Activated CD4-positive, alpha-beta T cell treated with anti-CD3 and anti-CD28 coated beads, Interleukin-2, Interleukin-4, amounts not matched to agents 100 ng/mL and 50 ng/mL, durations not matched to agents 16 hours and 8 hours (primary cell): Measurements from ENCODE around the gene CCDC86.

Experiments used
- DNase-seq: peaks from one replicate; pipeline ENCODE4 v3.0.0-alpha.2; 2020; ENCODE audit warnings: low spot score

Gene CCDC86

DNA sequence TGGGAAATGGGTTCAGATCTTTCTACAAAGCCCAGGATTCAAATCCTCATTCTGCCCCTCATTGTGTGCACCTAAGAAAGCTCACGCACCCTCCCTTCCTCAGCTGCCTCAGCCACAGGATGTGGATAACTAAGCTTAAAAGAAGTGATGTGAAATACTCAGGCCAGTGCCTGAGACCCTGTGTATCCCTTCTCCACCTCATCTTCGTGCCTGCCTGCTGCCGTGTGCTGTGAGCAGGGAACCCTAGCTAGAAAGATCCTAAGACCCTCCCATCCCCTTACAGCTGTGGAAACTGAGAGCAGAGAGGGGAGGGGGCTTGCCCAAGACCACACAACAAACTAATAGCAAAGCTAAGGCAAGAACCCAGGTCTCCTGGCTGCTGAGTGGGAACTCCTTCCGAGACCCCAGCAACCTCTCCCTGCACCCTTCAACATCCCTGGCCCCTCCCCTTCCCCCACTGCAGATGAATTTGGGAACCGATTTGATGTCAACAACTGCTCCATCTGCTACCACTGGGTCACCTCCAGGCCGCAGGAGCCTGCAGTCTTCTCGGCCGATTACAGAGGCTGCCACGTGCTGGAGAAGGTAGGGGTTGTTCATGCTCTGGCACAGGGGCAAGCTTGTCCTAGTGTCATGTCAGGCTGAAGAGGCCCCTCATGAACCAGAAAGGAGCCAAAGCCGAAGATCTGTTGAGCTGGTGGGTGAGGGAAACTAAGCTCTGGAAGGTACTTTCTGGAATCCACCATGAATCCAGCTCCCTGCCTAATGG, 27.0 kb downstream of the CCDC86 start:
- no peak for DNase-seq

GRCh38 chr11:60869451-60869825, 27.5 kb downstream of the CCDC86 start:
- no peak for DNase-seq

DNA sequence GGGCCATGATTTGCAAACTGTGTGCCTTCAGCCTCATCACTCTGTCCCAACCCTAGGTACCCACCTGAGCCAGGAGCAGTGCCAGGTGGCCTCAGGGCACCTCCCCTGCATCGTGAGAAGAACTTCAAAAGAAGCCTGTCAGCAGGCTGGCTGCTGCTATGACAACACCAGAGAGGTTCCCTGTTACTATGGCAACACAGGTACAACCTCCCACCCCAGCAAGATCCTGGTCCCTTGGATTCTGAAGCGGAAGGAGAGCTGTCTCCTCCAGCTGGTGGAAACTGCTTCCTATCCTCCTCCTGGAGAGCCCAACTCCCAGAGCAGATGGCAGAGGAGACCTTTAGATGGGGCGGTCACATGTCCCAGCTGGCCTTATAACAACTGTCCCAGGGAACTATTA, 28.4 kb downstream of the CCDC86 start:
- DNase-seq: no peak

DNA sequence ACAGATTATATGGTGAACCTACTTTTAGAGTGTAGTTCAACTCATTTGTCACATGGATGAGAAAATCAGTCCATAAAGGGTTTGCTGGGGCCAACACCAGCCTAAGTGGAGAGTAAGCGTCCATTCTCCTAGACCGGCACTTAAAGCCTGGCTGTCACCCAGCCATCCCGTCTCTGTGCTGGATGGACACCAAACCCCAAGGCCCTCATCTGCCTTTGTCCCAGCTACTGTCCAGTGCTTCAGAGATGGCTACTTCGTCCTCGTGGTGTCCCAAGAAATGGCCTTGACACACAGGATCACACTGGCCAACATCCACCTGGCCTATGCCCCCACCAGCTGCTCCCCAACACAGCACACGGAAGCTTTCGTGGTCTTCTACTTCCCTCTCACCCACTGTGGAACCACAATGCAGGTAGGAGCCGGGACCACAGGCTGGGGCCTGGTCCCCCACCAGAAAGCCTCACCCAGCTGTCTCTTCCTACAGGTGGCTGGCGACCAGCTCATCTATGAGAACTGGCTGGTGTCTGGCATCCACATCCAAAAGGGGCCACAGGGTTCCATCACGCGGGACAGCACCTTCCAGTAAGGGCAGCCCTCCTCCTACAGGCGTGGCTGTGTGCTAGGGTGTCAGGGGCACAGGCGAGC, 28.9 kb downstream of the CCDC86 start:
- no peak for DNase-seq

GRCh38 chr11:60871378-60872061, 29.6 kb downstream of the CCDC86 start:
- DNase-seq: no peak

- DNase-seq: no peak
Measured at GRCh38 chr11:60872124-60872960, 30.4 kb downstream of the CCDC86 start.

GRCh38 chr11:60872961-60873524, 31.1 kb downstream of the CCDC86 start:
- DNase-seq: no peak

DNA sequence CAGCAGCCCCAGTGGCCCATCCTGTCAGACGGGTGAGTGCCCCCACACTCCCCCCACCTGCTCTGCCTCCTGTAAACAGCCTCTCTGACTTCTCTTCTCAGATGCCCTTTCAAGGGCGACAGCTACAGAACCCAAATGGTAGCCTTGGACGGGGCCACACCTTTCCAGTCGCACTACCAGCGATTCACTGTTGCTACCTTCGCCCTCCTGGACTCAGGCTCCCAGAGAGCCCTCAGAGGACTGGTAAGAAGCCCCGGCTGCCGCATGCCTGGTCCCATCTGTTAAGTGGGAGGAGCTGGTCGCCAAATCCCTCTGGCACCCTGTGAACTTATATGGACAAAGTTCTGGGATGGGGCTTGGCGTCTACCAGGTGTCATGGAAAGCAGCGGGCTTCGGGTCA, 31.6 kb downstream of the CCDC86 start:
- no peak for DNase-seq

GRCh38 chr11:60874421-60875365, 32.8 kb downstream of the CCDC86 start:
- DNase-seq: no peak

GRCh38 chr11:60875366-60876167, 33.7 kb downstream of the CCDC86 start:
- no peak for DNase-seq

- no peak for DNase-seq
Measured at GRCh38 chr11:60876168-60876485, 34.2 kb downstream of the CCDC86 start.

DNA sequence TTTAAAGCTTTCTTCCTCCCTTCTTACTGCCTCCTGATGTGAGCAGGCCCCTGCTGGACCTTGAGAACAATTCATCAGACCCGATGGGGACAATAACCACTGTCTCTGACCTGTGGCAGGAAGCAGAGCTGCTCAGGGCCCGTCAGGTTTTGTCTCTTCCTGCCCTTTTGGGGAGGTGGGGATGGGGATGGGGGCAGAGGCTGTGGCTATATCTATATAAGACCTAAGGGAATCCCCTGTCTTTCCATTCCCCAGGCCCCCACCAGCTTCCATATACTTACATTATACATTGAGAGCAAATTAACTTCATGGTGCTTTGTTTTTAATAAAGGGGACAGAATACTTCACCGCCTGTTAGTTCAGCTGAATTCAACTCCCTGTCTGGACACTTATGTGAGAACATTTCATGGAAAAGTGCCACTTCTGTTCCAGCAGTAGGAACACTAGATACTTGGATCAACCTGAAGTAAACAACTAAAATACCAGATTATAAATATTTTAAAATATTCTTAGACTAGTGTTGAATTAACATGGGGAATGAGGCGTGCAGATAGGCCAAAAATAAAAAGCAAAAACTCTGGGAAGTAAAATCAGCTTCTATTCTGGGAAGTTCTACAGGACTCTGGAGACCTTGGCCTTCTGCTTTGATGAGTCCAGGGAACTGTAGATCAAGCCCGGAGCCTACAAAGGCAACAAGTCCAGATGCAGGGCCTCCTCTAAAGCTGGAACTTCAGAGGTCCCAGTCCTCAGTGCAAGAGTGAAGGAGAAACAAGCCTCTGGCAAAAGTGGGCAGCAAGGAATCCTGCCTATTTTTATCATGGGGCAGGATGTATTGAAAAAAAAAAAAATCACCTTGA, 36.6 kb downstream of the CCDC86 start:
- no peak for DNase-seq

DNA sequence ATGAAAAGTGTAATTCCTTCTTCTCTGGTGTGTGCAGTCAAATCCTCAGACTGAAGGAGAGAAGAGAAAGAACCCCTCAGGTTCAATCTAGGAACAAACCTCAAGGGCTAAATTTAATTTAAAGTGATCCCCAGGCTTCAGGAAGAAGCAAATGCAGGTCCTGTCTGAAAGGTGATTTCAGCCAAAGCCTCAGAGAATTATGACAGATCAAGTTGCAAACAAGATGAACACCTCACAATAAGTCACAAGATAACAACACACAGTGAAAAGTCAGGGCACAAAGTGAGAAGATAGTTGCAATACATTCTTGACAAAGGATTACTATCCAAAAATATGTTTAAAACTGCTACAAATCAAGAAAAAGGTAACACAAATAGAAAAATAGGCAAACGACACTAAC, 37.2 kb downstream of the CCDC86 start:
- DNase-seq: no peak

DNA sequence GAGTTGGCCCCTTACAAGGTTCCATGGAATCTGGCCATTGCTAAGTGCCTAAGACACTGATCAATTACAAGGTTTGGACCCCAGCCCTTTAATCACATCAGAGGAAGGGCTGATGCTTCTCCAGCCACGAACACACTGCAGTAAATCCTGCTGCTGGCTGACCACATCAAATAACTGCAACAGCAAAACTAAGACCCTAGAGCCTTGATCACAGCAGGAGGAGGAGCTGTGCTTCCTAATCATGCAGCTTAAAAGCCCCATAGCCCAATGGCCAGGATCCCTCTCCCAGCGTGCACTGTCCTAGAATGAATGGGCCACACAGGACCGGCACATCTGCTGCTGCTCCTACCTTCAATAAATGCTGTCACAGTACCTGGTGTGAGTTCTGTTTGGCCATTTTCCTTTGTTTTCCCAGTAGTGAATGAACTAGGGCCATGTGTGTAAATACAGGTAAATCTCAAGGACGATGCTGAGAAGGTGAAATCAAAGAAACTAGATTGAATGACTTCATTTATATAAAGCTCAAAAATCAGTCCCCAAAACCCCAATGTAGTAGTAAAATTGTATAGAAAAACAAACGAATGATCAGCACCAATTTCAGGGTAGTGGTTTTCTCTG, 38.2 kb downstream of the CCDC86 start:
- no peak for DNase-seq

DNA sequence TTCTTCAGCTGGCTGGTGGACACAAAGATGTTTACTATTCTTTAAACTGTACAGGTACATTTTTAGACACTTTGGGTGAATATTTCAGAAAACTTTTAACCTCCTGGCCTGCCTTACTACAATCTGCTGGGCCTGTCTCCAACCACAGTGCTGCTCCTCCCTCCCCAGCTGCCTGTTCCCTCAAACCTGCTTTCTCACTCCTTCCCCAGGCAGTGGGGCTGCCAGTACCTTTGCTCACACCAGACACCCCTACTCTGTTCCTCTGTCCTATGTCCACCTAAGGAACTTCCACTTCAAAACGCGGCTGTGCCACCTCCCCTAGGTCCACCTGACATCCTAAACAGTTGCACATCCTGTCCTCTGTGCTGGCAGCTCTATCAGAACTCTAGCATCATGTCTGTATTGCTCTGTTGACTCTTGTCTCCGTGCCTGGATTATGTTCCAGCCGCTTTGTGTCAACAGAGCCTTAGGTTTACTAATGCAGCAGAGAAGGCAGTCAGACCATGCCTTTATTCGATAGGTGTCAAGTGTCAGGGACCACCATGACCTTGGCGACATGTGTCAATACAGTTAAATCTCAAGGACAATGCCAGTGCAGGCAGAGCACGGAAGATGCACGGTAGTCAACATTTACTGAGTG, 38.9 kb downstream of the CCDC86 start:
- DNase-seq: no peak

DNA sequence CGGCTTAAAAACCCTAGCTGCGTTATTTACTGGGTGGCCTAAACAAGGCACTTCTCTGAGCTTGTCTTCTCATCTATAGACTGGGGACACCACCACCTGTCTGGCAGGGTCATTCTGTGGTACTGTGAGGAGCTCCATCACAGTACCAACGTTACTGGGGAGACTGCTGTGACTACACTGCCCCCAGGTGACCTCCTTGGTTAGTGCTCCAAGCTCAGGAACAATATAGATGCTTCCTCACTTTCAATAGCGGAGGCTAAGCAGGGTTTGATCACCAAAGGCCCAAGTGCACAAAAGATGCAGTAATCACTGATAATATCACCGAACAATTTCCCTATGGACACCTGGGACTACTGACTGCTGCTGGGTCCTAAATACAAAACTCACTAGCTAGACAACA, 45.6 kb downstream of the CCDC86 start:
- no peak for DNase-seq

DNA sequence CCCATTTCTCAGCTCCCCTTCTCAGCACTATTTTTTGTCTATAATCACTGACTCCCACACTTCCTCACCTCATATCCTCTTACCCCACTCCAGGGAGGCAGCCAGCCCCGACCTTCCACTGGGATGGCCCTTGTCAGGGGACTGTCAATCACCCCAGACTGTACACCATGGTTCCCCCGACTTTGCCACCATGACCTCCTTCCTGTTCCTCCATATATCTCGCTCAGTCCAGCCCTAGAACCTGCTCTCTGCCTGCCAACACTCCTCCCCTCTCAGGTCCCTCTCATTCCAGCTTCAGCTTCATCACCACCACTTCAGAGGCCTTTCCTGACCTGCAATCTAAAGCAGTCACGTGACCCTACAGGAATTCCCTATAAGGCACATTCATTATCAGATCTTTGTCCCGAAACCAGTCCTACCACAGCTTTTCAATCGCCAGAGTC, 48.0 kb downstream of the CCDC86 start:
- DNase-seq: no peak

- DNase-seq: no peak
Measured at GRCh38 chr11:60890696-60891095, 48.8 kb downstream of the CCDC86 start.
